HCT116 (cell line): ENCODE measurements around the gene HSPB1. TPM values are rescaled to one million over a fixed set of nuclear protein-coding genes. Genes with fewer than 3 reads are reported as not detected.

ENCODE experiments used
- ATAC-seq: fragments of 200-7000 bp; cut with Tn5 transposase; 2 replicates; pipeline ENCODE4 v1.9.1; 2020; ENCODE audit warnings: mild to moderate bottlenecking, moderate library complexity
- BruUV-seq: library from RNA; stranded (reverse); fragments of 400-500 nt; replicated peaks from 2 replicates; lab custom pipeline; 2021; lab: Mats Ljungman, UMichigan
- CTCF ChIA-PET: fragments of 300-600 bp; sonication (Branson Sonifier 250); formaldehyde crosslinking; loops from one replicate; lab custom pipeline; 2021; ENCODE audit warnings: antibody characterized with exemption; lab: Charles Lee
- POLR2A ChIA-PET: fragments of 300-600, 350-600 bp; sonication (Branson Sonifier 250); formaldehyde crosslinking; loops from one replicate; lab custom pipeline; 2021; ENCODE audit warnings: antibody characterized with exemption; lab: Charles Lee
- RAD21 ChIA-PET, 2 experiments: fragments of 300-600 bp; sonication (Branson Sonifier 250); formaldehyde crosslinking; loops; one replicate each; lab custom pipeline; 2023; ENCODE audit warnings: low total read pairs in 2 of 2; ENCODE audit not compliant: uncharacterized antibody in 2 of 2, unreplicated experiment in 2 of 2, low non-redundant PET in 1 of 2; lab: Charles Lee
- DNase-seq: peaks from one replicate; pipeline ENCODE4 v3.0.0-alpha.2; 2010; ENCODE audit warnings: low read depth, low spot score
- H2AFZ ChIP-seq: fragments of 200-600 bp; shearing (Covaris generic), sonication (generic); 2 replicates; pipeline ENCODE4 v1.6.1; 2017; ENCODE audit warnings: low read depth, mixed run types, mixed read lengths, antibody characterized with exemption, low read length; ENCODE audit not compliant: poor library complexity, severe bottlenecking
- H3K27ac ChIP-seq: 2 replicates; pipeline ENCODE4 v1.5.1; 2012; ENCODE audit warnings: low read depth, low read length
- H3K27me3 ChIP-seq: fragments of 200-600 bp; sonication (generic); 2 replicates; pipeline ENCODE4 v1.6.1; 2016; ENCODE audit warnings: mixed run types, low read length, mixed read lengths; ENCODE audit not compliant: insufficient read depth
- H3K36me3 ChIP-seq, 2 experiments: fragments of 200-500 bp in 1 of 2; fragments of 200-600 bp in 1 of 2; sonication (Bioruptor generic) in 1 of 2; sonication (generic) in 1 of 2; 2 replicates each; pipeline versions ENCODE4 v1.5.1 to v1.6.1; 2014 to 2016; ENCODE audit warnings: low read length in 2 of 2, inconsistent platforms in 1 of 2, mixed read lengths in 1 of 2, mixed run types in 1 of 2; ENCODE audit not compliant: insufficient read depth in 2 of 2, control insufficient read depth in 1 of 2
- H3K4me1 ChIP-seq, 2 experiments: fragments of 200-600 bp in 1 of 2; sonication (generic) in 1 of 2; 2 replicates each; pipeline versions ENCODE4 v1.5.1 to v1.6.1; 2012 to 2017; ENCODE audit warnings: low read length in 2 of 2, inconsistent platforms in 1 of 2, mild to moderate bottlenecking in 1 of 2, mixed read lengths in 1 of 2, mixed run types in 1 of 2, moderate library complexity in 1 of 2; ENCODE audit not compliant: insufficient read depth in 2 of 2, control insufficient read depth in 1 of 2
- H3K4me2 ChIP-seq: fragments of 200-600 bp; sonication (generic); 2 replicates; pipeline ENCODE4 v1.6.1; 2017; ENCODE audit warnings: mixed run types, low read length, mixed read lengths
- H3K4me3 ChIP-seq, 2 experiments: fragments of 200-600 bp in 1 of 2; sonication (generic) in 1 of 2; replicated peaks in 1 of 2; 2 replicates each; pipeline ENCODE4 v1.5.1; 2011 to 2016; ENCODE audit warnings: low read length in 2 of 2, control low read depth in 1 of 2, low read depth in 1 of 2, mild to moderate bottlenecking in 1 of 2, mixed read lengths in 1 of 2, mixed run types in 1 of 2
- H3K79me2 ChIP-seq: fragments of 200-600 bp; sonication (generic); 2 replicates; pipeline ENCODE4 v1.6.1; 2017; ENCODE audit warnings: mild to moderate bottlenecking, mixed run types, low read length, moderate library complexity, mixed read lengths; ENCODE audit not compliant: insufficient read depth
- H3K9ac ChIP-seq: fragments of 200-600 bp; sonication (generic); 2 replicates; pipeline ENCODE4 v1.6.1; 2016; ENCODE audit warnings: low read length, mixed read lengths
- H3K9me2 ChIP-seq: fragments of 200-600 bp; sonication (generic), shearing (Covaris generic); 2 replicates; pipeline ENCODE4 v1.6.1; 2017; ENCODE audit warnings: mixed run types, mild to moderate bottlenecking, moderate library complexity; ENCODE audit not compliant: insufficient read depth
- H3K9me3 ChIP-seq, 2 experiments: fragments of 200-500 bp in 1 of 2; fragments of 200-600 bp in 1 of 2; sonication (Bioruptor generic) in 1 of 2; sonication (generic) in 1 of 2; 2 replicates each; pipeline ENCODE4 v1.6.1; 2014 to 2017; ENCODE audit warnings: low read length in 2 of 2, mixed read lengths in 2 of 2, inconsistent platforms in 1 of 2, low read depth in 1 of 2, mild to moderate bottlenecking in 1 of 2, mixed run types in 1 of 2, moderate library complexity in 1 of 2; ENCODE audit not compliant: control insufficient read depth in 1 of 2, insufficient read depth in 1 of 2
- H4K20me1 ChIP-seq: fragments of 200-600 bp; sonication (generic), shearing (Covaris generic); 2 replicates; pipeline ENCODE4 v1.6.1; 2017; ENCODE audit warnings: mixed run types, mild to moderate bottlenecking, moderate library complexity; ENCODE audit not compliant: insufficient read depth
- ATF3 ChIP-seq: IDR thresholded peaks from 2 replicates; pipeline ENCODE4 v1.6.1; 2012
- EGR1 ChIP-seq: IDR thresholded peaks from 2 replicates; pipeline ENCODE4 v1.6.1; 2012; ENCODE audit warnings: low read depth
- EZH2phosphoT487 ChIP-seq: fragments of 200-600 bp; IDR thresholded peaks from 2 replicates; pipeline ENCODE4 v1.6.1; 2018; ENCODE audit warnings: antibody characterized with exemption, borderline replicate concordance
- JUND ChIP-seq: IDR thresholded peaks from 2 replicates; pipeline ENCODE4 v1.6.1; 2012
- MAX ChIP-seq: IDR thresholded peaks from 2 replicates; pipeline ENCODE4 v1.6.1; 2012
- POLR2A ChIP-seq: IDR thresholded peaks from 2 replicates; pipeline ENCODE4 v1.7.0; 2011; ENCODE audit warnings: borderline replicate concordance; ENCODE audit not compliant: insufficient read depth, insufficient read length; ENCODE audit errors: extremely low read depth
- POLR2AphosphoS5 ChIP-seq: IDR thresholded peaks from 2 replicates; pipeline ENCODE4 v1.6.1; 2011; ENCODE audit warnings: mild to moderate bottlenecking, low read depth, low read length, moderate library complexity
- SP1 ChIP-seq: IDR thresholded peaks from 2 replicates; pipeline ENCODE4 v1.6.1; 2012; ENCODE audit warnings: low read depth
- YY1 ChIP-seq: IDR thresholded peaks from 2 replicates; pipeline ENCODE4 v1.6.1; 2011; ENCODE audit warnings: low read length, low read depth, moderate library complexity, mild to moderate bottlenecking; ENCODE audit not compliant: insufficient replicate concordance; ENCODE audit errors: extremely low read depth
- ZFX ChIP-seq: fragments of 450-650 bp; IDR thresholded peaks from 2 replicates; pipeline ENCODE4 v1.6.1; 2017
- ZNF274 ChIP-seq: fragments of 200-500 bp; sonication (Bioruptor generic); IDR thresholded peaks from 2 replicates; pipeline ENCODE4 v1.6.1; 2014; ENCODE audit warnings: mild to moderate bottlenecking, low read depth, low read length, inconsistent platforms
- intact Hi-C: fragments of 100-400 bp; cut with micrococcal nuclease; formaldehyde crosslinking; loops from 2 replicates; pipeline ENCODE4 v1.10.0; 2022
- total RNA-seq: library from RNA; stranded (reverse); gene quantifications from one replicate; pipeline ENCODE4 v1.2.1, GENCODE V29; 2021; ENCODE audit not compliant: unreplicated experiment

Gene HSPB1
- total RNA-seq, 1 experiment from 2014 or later: 524 TPM

DNA sequence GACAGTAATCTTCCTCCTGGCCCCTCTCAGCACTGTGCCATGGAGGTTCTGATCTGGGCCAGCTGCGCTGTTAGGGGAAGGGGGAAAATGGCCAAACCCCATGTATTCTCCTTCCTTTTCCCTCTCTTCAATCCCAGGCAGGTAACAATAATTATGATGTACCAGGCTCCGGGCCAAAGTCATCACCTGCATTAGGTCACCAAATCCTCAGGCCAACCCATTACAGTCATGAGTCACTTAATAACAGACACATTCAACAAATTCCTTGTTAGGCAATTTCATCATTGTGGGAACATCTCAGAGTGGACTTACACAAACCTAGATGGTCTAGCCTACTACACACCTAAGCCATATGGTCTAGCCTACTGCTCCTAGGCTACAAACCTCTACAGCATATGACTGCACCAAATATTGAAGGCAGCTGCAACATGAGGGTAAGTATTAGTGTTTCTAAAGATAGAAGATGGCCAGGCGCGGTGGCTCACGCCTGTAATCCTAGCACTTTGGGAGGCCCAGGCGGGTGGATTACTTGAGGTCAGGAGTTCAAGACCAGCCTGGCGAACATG, 2.2 kb upstream of the HSPB1 start:
- Histone ChIP-seq H3K79me2 (peaks cover 13% of the 10 kb centered on the region; the same call in 1 of the 2 replicates), H3K9me3 (no peaks in the 10 kb centered on the region), H3K4me2 (peak overlapping the region; percentile 53), H3K27me3 (no peaks in the 10 kb centered on the region), H2AFZ (no peak overlapping the region), H3K9ac (no peak overlapping the region), H4K20me1 (no peaks in the 10 kb centered on the region), H3K4me1 (peaks cover 60 to 84% of the 10 kb centered on the region in 2 experiments), H3K27ac (peak overlapping the region; percentile 12; the same call in 1 of the 2 replicates), H3K4me3 (no peak overlapping the region), H3K9me2 (no peaks in the 10 kb centered on the region), H3K36me3 (peaks cover 2 to 8% of the 10 kb centered on the region in 2 experiments; a peak in 1 of 4 replicates)
- no TSS peak for BruUV-seq
- CTCF ChIA-PET: no interaction called here
- DNase-seq: peak; percentile 90
- peak; percentile 41 for ATAC-seq
- POLR2A ChIA-PET: no interaction called here
- RAD21 ChIA-PET: no interaction called here
- TF ChIP-seq YY1 (peak; percentile 29), JUND (no peak), POLR2AphosphoS5 (peak; percentile 63), POLR2A (no peak), SP1 (no peak)
- intact Hi-C loops: no loop called here

GRCh38 chr7:76301000-76301399, 1.5 kb upstream of the HSPB1 start:
- H3K4me3 ChIP-seq: no peak overlapping the region
- DNase-seq (no peak), ATAC-seq (no peak)
- peak overlapping the region; percentile 53 for H3K4me2 ChIP-seq
- CTCF ChIA-PET: interaction anchor here (1.3 kb wide), 1 partner anchor 10 kb away, joined by 3 read pairs; no protein-coding TSS in a partner anchor
- H3K79me2 ChIP-seq: peaks cover 13% of the 10 kb centered on the region; the same call in 1 of the 2 replicates
- H3K9ac ChIP-seq: no peak overlapping the region
- no peaks in the 10 kb centered on the region for H3K27me3 ChIP-seq
- H3K36me3 ChIP-seq: peaks cover 2 to 8% of the 10 kb centered on the region in 2 experiments; a peak in 1 of 4 replicates
- RAD21 ChIA-PET: no interaction called here
- H3K27ac ChIP-seq: no peak overlapping the region
- intact Hi-C loops: no loop called here
- H2AFZ ChIP-seq: no peak overlapping the region
- peaks cover 52 to 77% of the 10 kb centered on the region in 2 experiments for H3K4me1 ChIP-seq
- no peaks in the 10 kb centered on the region for H3K9me3 ChIP-seq
- POLR2A ChIA-PET: interaction anchor here (2.9 kb wide), 1 partner anchor 9 kb away, joined by 21 read pairs; no protein-coding TSS in a partner anchor
- H3K9me2 ChIP-seq: no peaks in the 10 kb centered on the region
- BruUV-seq: no TSS peak
- TF ChIP-seq SP1 (no peak), EZH2phosphoT487 (no peak), JUND (no peak), EGR1 (no peak), ZNF274 (no peak), ATF3 (no peak), ZFX (no peak), MAX (no peak), POLR2AphosphoS5 (no peak)
- H4K20me1 ChIP-seq: no peaks in the 10 kb centered on the region
